HEK293 (cell line): ENCODE measurements around the gene HOXB7.
A peak's percentile ranks its signal among the peaks of the same experiment; 100 is the strongest.

Experiments
- AEBP2 ChIP-seq: fragments of 450-650 bp; formaldehyde crosslinking; IDR thresholded peaks from 2 replicates; pipeline ENCODE4 v1.5.1; 2016; ENCODE audit warnings: missing biosample characterization, missing genetic modification characterization, borderline replicate concordance
- FEZF1 ChIP-seq: fragments of 450-650 bp; formaldehyde crosslinking; IDR thresholded peaks from 2 replicates; pipeline ENCODE4 v1.5.1; 2016; ENCODE audit warnings: missing biosample characterization, missing genetic modification characterization
- HOXA7 ChIP-seq: sonication (generic); formaldehyde crosslinking; IDR thresholded peaks from 2 replicates; pipeline ENCODE4 v1.8.1; 2022; ENCODE audit warnings: missing genetic modification reagents, borderline replicate concordance
- KLF10 ChIP-seq: fragments of 450-650 bp; IDR thresholded peaks from 2 replicates; pipeline ENCODE4 v1.5.1; 2018; ENCODE audit warnings: missing biosample characterization, mild to moderate bottlenecking, missing genetic modification characterization
- PRDM6 ChIP-seq: fragments of 450-650 bp; formaldehyde crosslinking; IDR thresholded peaks from 2 replicates; pipeline ENCODE4 v1.5.1; 2017; ENCODE audit warnings: missing biosample characterization, missing genetic modification characterization
- REST ChIP-seq: fragments of 450-650 bp; formaldehyde crosslinking; IDR thresholded peaks from 2 replicates; pipeline ENCODE4 v1.5.1; 2016; ENCODE audit warnings: missing biosample characterization, missing genetic modification characterization
- SALL2 ChIP-seq: fragments of 450-650 bp; formaldehyde crosslinking; IDR thresholded peaks from 2 replicates; pipeline ENCODE4 v1.5.0; 2017; ENCODE audit warnings: missing biosample characterization, mild to moderate bottlenecking, missing genetic modification characterization, borderline replicate concordance
- TSHZ1 ChIP-seq: fragments of 450-650 bp; formaldehyde crosslinking; IDR thresholded peaks from 2 replicates; pipeline ENCODE4 v1.5.1; 2016; ENCODE audit warnings: missing biosample characterization, missing genetic modification characterization, borderline replicate concordance
- ZEB2 ChIP-seq: fragments of 450-650 bp; formaldehyde crosslinking; IDR thresholded peaks from 2 replicates; pipeline ENCODE4 v1.5.1; 2016; ENCODE audit warnings: missing biosample characterization, missing genetic modification characterization
- ZIC2 ChIP-seq: fragments of 450-650 bp; formaldehyde crosslinking; IDR thresholded peaks from 2 replicates; pipeline ENCODE4 v1.5.1; 2016; ENCODE audit warnings: missing biosample characterization, missing genetic modification characterization
- ZNF140 ChIP-seq: fragments of 450-650 bp; formaldehyde crosslinking; IDR thresholded peaks from 2 replicates; pipeline ENCODE4 v1.5.1; 2016; ENCODE audit warnings: missing biosample characterization, missing genetic modification characterization
- ZNF155 ChIP-seq: fragments of 450-650 bp; formaldehyde crosslinking; IDR thresholded peaks from 2 replicates; pipeline ENCODE4 v1.5.1; 2016; ENCODE audit warnings: missing biosample characterization, missing genetic modification characterization
- ZNF211 ChIP-seq: fragments of 450-650 bp; formaldehyde crosslinking; IDR thresholded peaks from 2 replicates; pipeline ENCODE4 v1.5.1; 2016; ENCODE audit warnings: low read depth, missing biosample characterization, missing genetic modification characterization
- ZNF391 ChIP-seq: fragments of 450-650 bp; formaldehyde crosslinking; IDR thresholded peaks from 2 replicates; pipeline ENCODE4 v1.5.1; 2016; ENCODE audit warnings: low read depth, missing biosample characterization, missing genetic modification characterization, borderline replicate concordance
- ZNF394 ChIP-seq: fragments of 450-650 bp; formaldehyde crosslinking; IDR thresholded peaks from 2 replicates; pipeline ENCODE4 v1.5.1; 2016; ENCODE audit warnings: missing biosample characterization, missing genetic modification characterization, mild to moderate bottlenecking, moderate library complexity, borderline replicate concordance
- ZNF426 ChIP-seq: fragments of 450-650 bp; formaldehyde crosslinking; IDR thresholded peaks from 2 replicates; pipeline ENCODE4 v1.5.1; 2017; ENCODE audit warnings: missing biosample characterization, missing genetic modification characterization, mild to moderate bottlenecking, inconsistent platforms, moderate library complexity
- ZNF548 ChIP-seq: fragments of 450-650 bp; formaldehyde crosslinking; IDR thresholded peaks from 2 replicates; pipeline ENCODE4 v1.5.1; 2016; ENCODE audit warnings: missing biosample characterization, missing genetic modification characterization
- ZNF558 ChIP-seq: fragments of 450-650 bp; formaldehyde crosslinking; IDR thresholded peaks from 2 replicates; pipeline ENCODE4 v1.5.1; 2016; ENCODE audit warnings: missing biosample characterization, missing genetic modification characterization
- ZNF561 ChIP-seq: fragments of 450-650 bp; IDR thresholded peaks from 2 replicates; pipeline ENCODE4 v1.5.1; 2018; ENCODE audit warnings: missing biosample characterization, missing genetic modification characterization, borderline replicate concordance
- ZNF571 ChIP-seq: fragments of 450-650 bp; formaldehyde crosslinking; IDR thresholded peaks from 2 replicates; pipeline ENCODE4 v1.5.0; 2017; ENCODE audit warnings: missing biosample characterization, missing genetic modification characterization
- ZNF624 ChIP-seq: fragments of 450-650 bp; formaldehyde crosslinking; IDR thresholded peaks from 2 replicates; pipeline ENCODE4 v1.5.1; 2017; ENCODE audit warnings: missing biosample characterization, missing genetic modification characterization
- ZNF664 ChIP-seq: fragments of 450-650 bp; formaldehyde crosslinking; IDR thresholded peaks from 2 replicates; pipeline ENCODE4 v1.5.1; 2016; ENCODE audit warnings: missing biosample characterization, missing genetic modification characterization
- ZNF670 ChIP-seq: fragments of 450-650 bp; formaldehyde crosslinking; IDR thresholded peaks from 2 replicates; pipeline ENCODE4 v1.5.1; 2016; ENCODE audit warnings: missing biosample characterization, missing genetic modification characterization, low read depth
- ZNF692 ChIP-seq: fragments of 450-650 bp; formaldehyde crosslinking; IDR thresholded peaks from 2 replicates; pipeline ENCODE4 v1.5.1; 2016; ENCODE audit warnings: missing biosample characterization, missing genetic modification characterization
- ZNF701 ChIP-seq: fragments of 450-650 bp; formaldehyde crosslinking; IDR thresholded peaks from 2 replicates; pipeline ENCODE4 v1.5.1; 2016; ENCODE audit warnings: missing biosample characterization, missing genetic modification characterization
- ZNF791 ChIP-seq: fragments of 450-650 bp; formaldehyde crosslinking; IDR thresholded peaks from 2 replicates; pipeline ENCODE4 v1.5.1; 2016; ENCODE audit warnings: missing biosample characterization, missing genetic modification characterization
- ZNF837 ChIP-seq: fragments of 450-650 bp; formaldehyde crosslinking; IDR thresholded peaks from 2 replicates; pipeline ENCODE4 v1.5.1; 2016; ENCODE audit warnings: missing biosample characterization, missing genetic modification characterization

The HOXB7 gene

GRCh38 chr17:48589831-48590606 lies 20.8 kb downstream of the HOXB7 start, which contains the start of gene HOXB3 (continued):
- TF ChIP-seq TSHZ1 (tag by site-specific recombination) (peak; percentile 98), FEZF1 (tag by site-specific recombination) (peak; percentile 91), HOXA7 (CRISPR knock-in tag) (no peak), ZNF558 (tag by site-specific recombination) (peak; percentile 51; the same call in 1 of the 2 replicates), ZNF664 (tag by site-specific recombination) (no peak), ZNF155 (no peak), REST (tag by site-specific recombination) (peak; percentile 17; the same call in 1 of the 2 replicates), ZNF791 (tag by site-specific recombination) (no peak), PRDM6 (tag by site-specific recombination) (peak; percentile 100), ZNF211 (tag by site-specific recombination) (no peak), AEBP2 (no peak), ZNF140 (tag by site-specific recombination) (no peak), ZNF391 (tag by site-specific recombination) (peak; percentile 67), SALL2 (tag by site-specific recombination) (no peak), ZNF394 (peak; percentile 79), ZNF561 (tag by site-specific recombination) (peak; percentile 88), KLF10 (tag by site-specific recombination) (peak; percentile 83), ZNF670 (tag by site-specific recombination) (no peak), ZEB2 (tag by site-specific recombination) (peak; percentile 93), ZNF548 (tag by site-specific recombination) (no peak), ZNF426 (tag by site-specific recombination) (no peak), ZNF701 (tag by site-specific recombination) (no peak), ZNF571 (tag by site-specific recombination) (no peak), ZNF692 (tag by site-specific recombination) (peak; percentile 60), ZNF624 (tag by site-specific recombination) (no peak), ZIC2 (peak; percentile 59; the same call in 1 of the 2 replicates), ZNF837 (tag by site-specific recombination) (no peak)
